CD4-positive, alpha-beta T cell treated with Interferon alpha-2 for 1 hour (primary cell): ENCODE data around the gene ACOXL.

Experiments
- DNase-seq, 2 donors: peaks; one replicate each; pipeline ENCODE4 v3.0.0-alpha.2; 2020 to 2022

The ACOXL gene

DNA sequence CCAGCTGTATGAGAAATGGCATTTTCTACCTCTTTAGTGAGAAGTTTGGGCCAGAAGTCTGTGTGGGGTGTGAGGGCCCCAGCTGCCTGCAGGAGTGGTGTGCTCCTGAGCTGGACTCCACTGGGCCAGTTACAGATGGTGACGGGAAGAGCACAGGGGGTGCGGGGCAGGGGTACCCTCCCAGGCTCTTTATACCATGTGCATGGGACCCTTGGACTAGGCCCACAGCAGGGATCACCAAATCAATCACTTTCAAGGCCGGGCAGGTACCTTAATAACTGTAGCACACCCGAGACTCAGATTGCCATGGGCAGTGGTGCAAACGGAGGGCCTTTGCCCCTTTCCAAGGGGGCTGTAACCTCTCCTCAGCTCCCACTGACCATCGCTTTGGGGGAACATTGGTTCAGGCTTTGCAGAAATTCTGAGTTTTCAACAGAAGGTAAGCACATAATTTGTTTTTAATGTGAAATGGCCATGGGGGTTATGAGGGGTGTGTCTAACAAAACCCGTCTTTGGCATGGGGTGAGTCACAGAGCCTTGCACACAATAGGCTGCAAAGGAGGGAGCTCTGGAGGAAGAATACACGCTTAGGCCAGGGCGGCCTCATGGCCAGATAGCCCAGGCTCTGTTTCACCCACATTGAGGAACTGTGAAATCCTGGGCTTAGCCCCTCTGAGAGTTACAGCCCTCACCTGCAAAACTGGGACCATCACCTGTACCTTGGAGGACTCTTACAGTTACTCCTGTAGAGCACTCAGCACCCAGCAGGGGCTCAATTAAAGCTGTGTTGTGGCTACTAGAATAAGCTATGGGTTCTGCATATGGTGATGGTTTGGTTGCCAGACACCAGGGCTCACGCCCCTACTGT lies 247.3 kb downstream of the ACOXL start:
- DNase-seq = no peak

GRCh38 chr2:110980339-110981062 lies 248.1 kb downstream of the ACOXL start:
- DNase-seq = no peak

DNA sequence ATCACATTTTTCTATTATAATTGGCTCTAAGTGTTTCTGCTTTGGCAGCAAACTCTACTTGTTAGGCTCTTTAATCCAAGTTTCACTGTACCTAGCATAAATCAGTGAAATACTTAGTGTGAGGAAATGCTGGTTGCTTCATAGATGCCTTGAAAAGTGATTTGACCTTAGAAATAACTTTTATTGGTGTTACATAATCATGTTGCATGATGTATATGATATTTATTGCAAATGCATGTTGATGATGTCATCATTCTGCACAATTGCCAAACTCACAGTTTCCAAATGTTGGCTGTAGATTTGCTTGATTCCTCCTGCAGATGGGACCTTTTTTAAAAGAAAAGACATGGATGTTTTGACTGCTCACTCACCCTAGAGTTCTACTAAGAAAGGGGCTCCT lies 250.8 kb downstream of the ACOXL start:
- DNase-seq = no peak

DNA sequence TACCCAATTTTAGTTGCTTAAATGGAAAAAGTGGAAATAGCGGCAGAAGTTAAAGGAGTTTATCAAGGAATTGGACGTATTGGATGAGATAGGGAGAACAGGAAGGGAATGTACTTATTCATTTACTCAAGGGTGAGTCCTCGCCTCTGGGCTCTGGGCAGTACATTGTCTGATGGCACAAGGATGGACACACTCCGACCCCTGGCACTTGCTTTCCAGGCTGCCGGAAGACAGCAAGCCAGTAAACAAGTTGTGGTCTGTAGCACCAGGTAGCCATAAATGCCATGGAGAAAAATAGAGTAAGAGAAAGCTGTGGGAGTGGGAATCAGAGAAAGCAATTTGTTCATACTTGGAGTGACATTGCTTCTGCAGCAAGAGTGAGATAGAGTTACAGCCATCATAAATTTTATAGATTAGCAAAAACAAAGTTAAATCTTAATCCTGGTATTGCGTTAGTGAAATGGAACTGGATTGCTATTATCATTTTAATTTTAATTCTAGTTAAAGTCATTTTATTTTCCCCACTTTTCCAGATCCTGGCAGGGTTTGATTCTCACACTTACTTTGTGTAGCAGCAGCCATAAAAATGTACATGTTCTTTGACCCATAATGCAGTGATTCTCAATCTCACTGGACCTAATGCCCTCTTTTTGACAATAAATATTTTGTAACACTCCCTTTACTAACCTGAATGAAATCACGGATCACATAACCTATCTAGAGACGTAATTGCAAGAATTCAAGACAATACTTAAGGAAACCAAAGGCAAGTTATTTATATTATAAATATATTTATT lies 252.5 kb downstream of the ACOXL start:
- no peak for DNase-seq

- no peak for DNase-seq
These were observed 258.1 kb downstream of the ACOXL start for GRCh38 chr2:110990440-110990839.

GRCh38 chr2:110991911-110992310 lies 259.5 kb downstream of the ACOXL start:
- no peak for DNase-seq

- no peak for DNase-seq
These were observed 260.5 kb downstream of the ACOXL start for GRCh38 chr2:110992886-110993285.

GRCh38 chr2:110993557-110994231 lies 261.3 kb downstream of the ACOXL start:
- DNase-seq = peak; percentile 19 to 43

GRCh38 chr2:110994250-110994961 lies 262.0 kb downstream of the ACOXL start:
- DNase-seq = peak; percentile 24 to 28

DNA sequence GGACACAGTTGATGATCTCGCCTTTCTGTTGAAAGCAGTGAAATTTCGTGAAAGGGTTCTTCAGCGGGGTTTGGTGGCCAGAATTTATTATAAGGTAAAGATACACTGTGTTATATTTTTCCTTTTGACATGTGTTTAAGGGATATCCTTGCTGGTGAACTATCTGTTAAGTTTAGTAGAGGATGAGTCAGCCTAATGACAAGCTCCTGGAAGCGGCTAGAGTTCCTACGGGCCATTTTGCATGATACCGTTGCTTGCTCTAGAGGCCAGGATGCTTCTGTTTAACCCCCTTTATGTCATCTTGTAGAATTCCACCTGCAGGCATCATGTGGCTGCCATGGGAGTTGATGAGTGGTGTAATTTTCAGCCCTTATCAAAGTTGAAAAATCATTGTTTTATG lies 263.5 kb downstream of the ACOXL start:
- no peak for DNase-seq

GRCh38 chr2:110997331-110998045 lies 265.1 kb downstream of the ACOXL start:
- no peak for DNase-seq

GRCh38 chr2:110998311-110998710 lies 265.9 kb downstream of the ACOXL start:
- DNase-seq = no peak

GRCh38 chr2:110999626-111000025 lies 267.3 kb downstream of the ACOXL start:
- no peak for DNase-seq

GRCh38 chr2:111005307-111005706 lies 272.9 kb downstream of the ACOXL start:
- no peak for DNase-seq

DNA sequence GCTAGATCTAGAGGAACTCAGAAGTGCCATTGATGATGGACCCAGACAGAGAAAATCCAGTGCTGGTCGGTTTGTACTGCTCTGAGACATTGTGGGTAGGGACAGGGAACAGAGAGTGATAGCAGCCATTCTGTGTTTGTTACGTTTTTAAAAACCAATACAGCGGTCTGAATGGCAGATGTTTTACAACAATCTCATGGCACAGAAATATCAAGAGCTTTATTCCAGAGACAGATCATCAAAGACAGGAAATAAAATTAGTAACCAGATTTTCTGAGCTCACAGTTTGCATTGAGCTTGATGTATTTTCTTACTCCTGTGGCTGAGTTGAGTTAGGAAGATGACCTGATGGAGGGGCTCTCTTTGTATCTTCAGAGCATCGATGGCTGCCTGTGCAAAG lies 273.4 kb downstream of the ACOXL start:
- DNase-seq = no peak

DNA sequence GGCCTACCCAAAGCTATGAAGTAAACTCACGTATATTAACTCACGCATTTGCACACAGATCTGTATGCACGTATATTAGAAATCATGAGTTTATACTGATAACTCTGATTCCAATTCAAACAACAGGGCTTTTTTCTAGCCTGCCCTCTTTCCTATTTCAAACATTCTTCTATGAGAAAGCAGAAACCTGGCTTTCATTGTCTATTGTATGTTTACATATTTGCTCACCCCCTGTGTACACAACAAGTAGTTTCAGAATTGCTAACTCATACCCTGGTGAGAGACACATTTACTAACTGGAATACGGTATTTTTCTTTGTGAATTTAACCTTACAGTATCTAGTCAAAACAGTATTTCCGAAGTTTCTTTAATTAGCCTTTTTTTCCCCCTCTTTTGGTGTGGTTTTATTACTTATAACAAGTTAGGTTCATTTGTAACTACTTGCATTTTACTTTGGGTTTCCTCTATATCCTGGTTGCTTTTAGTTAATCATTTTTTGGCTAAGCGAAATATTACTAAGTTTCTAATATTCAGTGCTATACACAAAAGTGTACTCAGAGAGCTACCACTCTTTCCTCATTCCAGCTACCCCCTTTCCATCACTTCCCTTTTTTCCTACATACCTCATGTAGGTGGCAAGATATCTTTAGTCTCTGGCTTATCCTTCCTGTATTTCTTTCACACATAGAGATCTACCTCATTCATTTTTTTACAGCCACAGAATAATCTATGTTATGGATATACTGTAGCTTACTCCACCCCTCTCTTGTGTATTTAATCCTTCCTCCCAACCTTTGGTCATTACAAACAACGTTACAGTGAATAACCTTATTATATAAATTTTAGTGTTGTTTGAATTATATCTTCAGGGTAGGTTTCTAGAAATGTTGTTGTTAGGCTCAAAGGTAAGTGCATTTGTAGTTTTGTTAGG lies 275.6 kb downstream of the ACOXL start:
- DNase-seq = no peak

GRCh38 chr2:111011218-111011617 lies 278.8 kb downstream of the ACOXL start:
- DNase-seq = no peak

- DNase-seq = no peak
These were observed 283.1 kb downstream of the ACOXL start for GRCh38 chr2:111015283-111015995.

DNA sequence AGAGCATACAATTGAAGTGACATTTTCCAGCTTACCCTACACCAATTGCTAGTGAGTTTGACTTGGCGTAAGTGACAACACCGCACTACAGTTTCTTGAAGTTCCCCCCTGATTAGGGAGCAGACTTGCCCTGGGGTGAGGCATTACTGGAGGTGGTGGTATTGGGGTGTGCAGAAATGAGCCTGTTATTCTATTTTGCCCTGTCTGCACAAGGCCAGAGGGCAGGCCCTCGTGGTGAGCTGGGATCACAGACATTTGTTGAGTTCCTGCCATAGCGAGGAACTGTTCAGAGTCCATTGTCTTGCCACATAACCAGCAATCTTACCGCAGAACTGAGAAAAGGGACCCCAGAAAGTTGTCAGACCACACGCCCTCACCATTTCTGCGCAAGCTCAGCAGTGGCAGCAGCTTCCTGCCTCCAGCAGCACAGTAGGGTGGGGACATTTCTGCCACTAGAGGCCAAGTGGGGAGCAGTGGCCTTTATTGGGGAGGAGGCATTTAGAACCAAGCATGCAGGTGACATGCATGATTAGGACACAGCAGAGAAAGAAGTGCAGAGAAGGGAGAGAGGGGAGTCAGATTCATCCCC lies 284.8 kb downstream of the ACOXL start:
- DNase-seq = peak in 1 of 2 donors; percentile 15
